Adrenal gland (tissue), 5 donors: Measurements from ENCODE around the gene SLC25A6.
"Not testable (repeated sequence)": the region's sequence is repeated elsewhere in the genome, so short reads cannot be mapped to it uniquely, and the experiment has no call there.

Experiments used
- POLR2A ChIP-seq, 2 donors: fragments of 450-650 bp; IDR thresholded peaks; one replicate each; pipeline ENCODE4 v1.6.1; 2017; ENCODE audit warnings: antibody characterized with exemption in 2 of 2, mild to moderate bottlenecking in 2 of 2, moderate library complexity in 1 of 2
- TF ChIP-seq, protein P1 (sequence below), 6 experiments: fragments of 450-650 bp in 4 of 6; fragments of 200-600 bp in 2 of 6; sonication (generic) in 1 of 6; IDR thresholded peaks; 1 replicate in 5 of 6; 2 replicates in 1 of 6; pipeline versions ENCODE4 v1.5.1 to v1.8.0; 2016 to 2021; ENCODE audit warnings: antibody characterized with exemption in 6 of 6, mild to moderate bottlenecking in 2 of 6, moderate library complexity in 1 of 6
- donor health status: DM: no; HTN: no; CAD: no.

DNA sequence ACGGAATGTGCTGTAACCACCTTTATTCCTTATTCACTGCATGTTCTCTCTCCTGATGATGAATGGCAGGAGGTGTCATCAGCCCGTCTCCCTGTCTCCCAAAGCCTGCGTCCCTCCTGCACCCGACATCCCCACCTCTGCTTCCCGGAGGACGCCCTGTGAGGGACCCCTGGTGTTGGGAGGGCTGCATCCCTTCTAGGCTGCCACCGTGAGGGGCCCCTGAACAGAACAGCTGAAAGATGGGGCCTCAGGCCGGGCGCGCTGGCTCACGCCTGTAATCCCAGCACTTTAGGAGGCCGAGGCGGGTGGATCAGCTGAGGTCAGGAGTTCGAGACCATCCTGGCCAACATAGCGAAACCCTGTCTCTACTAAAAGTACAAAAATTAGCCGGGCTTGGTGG lies 34.4 kb upstream of the SLC25A6 start:
- TF ChIP-seq, protein P1, sequence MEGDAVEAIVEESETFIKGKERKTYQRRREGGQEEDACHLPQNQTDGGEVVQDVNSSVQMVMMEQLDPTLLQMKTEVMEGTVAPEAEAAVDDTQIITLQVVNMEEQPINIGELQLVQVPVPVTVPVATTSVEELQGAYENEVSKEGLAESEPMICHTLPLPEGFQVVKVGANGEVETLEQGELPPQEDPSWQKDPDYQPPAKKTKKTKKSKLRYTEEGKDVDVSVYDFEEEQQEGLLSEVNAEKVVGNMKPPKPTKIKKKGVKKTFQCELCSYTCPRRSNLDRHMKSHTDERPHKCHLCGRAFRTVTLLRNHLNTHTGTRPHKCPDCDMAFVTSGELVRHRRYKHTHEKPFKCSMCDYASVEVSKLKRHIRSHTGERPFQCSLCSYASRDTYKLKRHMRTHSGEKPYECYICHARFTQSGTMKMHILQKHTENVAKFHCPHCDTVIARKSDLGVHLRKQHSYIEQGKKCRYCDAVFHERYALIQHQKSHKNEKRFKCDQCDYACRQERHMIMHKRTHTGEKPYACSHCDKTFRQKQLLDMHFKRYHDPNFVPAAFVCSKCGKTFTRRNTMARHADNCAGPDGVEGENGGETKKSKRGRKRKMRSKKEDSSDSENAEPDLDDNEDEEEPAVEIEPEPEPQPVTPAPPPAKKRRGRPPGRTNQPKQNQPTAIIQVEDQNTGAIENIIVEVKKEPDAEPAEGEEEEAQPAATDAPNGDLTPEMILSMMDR (IDR thresholded peaks at IDR 0.05), result not testable (repeated sequence)
- TF ChIP-seq POLR2A (IDR thresholded peaks at IDR 0.05), result not testable (repeated sequence)
